HG03095 (cell line): Measurements from ENCODE around the gene GOLGA8R.
"Not testable (repeated sequence)": the region's sequence is repeated elsewhere in the genome, so short reads cannot be mapped to it uniquely, and the experiment has no call there.

ENCODE experiments used
- ATAC-seq: cut with Tn5 transposase; IDR thresholded peaks from one replicate; pipeline ENCODE4 v1.9.1; 2021; ENCODE audit warnings: moderate library complexity; ENCODE audit not compliant: unreplicated experiment

Gene GOLGA8R, protein sequence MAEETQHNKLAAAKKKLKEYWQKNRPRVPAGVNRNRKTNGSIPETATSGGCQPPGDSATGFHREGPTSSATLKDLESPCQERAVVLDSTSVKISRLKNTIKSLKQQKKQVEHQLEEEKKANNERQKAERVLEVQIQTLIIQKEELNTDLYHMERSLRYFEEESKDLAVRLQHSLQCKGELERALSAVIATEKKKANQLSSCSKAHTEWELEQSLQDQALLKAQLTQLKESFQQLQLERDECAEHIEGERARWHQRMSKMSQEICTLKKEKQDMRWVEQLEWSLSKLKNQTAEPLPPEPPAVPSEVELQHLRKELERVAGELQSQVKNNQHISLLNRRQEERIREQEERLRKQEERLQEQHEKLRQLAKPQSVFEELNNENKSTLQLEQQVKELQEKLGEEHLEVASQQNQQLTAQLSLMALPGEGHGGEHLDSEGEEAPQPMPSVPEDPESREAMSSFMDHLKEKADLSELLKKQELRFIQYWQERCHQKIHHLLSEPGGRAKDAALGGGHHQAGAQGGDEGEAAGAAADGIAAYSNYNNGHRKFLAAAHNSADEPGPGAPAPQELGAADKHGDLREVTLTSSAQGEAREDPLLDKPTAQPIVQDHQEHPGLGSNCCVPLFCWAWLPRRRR

DNA sequence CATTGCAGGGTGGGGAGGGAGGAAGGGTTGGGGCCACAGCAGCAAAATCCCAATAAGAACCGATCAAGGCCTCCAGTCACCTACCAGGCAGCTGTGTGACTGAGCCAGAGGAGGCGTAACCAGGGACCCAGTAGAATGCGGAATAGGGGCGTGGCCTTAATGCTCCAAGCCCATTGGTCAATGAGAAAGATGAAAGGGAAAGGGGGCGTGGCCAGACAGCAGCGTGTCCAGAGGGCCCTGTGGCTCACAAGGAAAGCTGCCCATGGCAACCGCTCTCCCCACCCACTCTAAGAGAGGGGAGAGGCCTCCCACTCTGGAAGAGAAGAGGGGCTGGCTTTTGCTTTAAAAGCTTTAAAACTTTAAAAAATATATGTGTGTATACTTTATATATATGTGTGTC, at the start of gene GOLGA8R:
Gene GOLGA8R, minus strand, starts transcription at position 101 of the 400 bp plus-strand sequence. Its CDS starts 98 bp downstream, at position 3.
- ATAC-seq = not testable (repeated sequence)

DNA sequence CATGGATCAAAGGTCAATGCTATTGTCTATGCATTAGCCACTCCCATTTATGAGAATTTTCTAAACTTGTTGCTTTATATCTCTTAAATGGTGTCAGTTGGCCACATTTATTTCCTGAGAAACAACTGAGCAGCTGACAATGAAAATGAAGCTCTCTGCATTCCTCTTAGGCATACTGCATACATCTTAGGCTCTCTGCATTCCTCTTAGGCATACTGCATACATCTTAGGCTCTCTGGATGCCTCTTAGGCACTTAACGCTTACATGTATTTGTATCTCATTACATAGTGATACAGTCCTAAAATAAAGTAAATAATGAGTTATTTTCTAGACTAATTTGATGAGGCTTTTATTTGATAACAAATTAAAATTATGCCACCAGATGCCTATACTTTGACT, 49.8 kb upstream of the GOLGA8R start:
- ATAC-seq = not testable (repeated sequence)

DNA sequence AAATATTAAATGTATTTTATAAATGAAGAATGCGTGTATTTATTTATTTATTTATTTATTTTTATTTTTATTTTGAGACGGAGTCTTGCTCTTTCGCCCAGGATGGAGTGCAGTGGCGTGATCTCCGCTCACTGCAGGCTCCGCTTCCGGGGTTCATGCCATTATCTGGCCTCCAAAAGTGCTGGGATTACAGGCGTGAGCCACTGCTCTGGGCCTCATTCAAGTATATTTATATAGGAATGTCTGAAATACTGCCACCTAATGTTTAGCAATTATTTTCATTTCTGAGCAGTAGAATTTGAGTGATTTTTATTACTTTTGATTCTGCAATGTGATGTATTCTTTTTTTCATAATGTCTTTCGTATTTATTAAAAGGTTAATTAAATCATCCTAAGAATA, 48.1 kb upstream of the GOLGA8R start:
- ATAC-seq = not testable (repeated sequence)

DNA sequence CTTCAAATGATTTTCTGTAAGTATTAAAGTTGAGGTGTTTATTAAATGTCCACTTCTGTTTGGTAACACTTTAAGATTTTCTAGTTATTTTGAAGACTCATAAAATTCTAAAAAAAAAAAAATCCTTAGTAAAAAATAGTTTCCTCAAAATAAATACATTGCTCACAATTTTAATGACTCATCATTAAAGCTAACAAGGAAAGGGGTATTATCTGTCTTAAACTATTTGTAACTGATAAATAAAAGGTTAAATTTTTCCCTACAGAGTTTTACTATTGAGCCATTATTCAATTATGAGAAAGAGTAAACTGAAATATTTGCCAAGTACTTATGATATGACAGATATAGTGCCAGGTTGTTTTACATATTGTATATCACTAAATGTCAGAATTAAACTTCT, 38.6 kb upstream of the GOLGA8R start:
- ATAC-seq = not testable (repeated sequence)

DNA sequence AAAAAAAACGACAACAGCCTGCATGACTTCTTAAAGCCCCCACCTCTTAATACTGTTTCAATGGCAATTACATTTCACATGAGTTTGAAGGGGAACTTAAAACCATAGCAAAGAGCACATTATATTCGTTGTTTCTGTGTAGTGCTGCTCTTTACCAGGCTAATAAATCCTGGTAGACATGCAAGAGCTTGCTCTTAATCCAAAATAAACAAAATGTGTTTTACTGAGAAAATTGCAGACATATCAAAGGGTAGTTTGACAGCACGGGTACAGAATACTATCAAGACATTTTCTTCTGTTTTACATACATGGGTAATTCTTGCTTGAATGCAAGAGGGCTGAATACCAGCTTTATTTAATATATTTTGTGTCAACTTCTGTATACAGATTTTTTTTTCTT, 24.3 kb upstream of the GOLGA8R start:
- not testable (repeated sequence) for ATAC-seq

DNA sequence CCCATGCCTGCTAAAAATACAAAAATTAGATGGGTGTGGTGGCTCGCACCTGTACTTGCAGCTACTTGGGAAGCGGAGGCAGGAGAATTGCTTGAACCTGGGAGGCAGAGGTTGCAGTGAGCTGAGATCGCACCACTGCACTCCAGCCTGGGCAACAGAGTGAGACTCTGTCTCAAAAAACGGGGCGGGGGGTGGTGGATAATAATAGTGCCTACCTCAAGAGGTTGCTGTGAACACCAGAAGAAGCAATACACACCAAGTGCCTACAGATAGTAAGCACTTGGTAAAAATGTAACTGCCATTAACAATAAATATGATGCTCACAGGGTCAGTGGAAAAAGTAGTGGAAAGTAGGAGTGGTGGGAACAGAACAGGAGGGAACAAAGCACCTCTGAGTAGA, 21.8 kb upstream of the GOLGA8R start:
- ATAC-seq = not testable (repeated sequence)

DNA sequence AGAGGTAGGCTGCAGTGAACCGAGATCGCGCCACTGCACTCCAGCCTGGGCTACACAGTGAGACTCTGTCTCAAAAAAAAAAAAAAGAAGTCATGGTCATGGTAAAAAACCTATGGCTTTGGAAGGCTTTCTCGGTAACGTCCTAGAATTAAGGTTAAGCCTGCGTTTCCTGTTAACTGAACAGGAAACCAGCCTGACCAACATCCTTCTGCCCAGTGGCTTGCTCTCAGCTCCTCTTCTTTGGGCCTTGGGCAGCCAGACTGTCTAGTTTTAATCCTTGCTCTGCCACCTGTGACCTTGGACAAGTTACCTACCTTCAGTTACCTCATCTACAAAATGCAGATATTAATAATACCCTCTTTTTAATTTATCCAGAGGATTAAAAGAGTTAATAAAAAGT, 6.7 kb upstream of the GOLGA8R start:
- ATAC-seq = not testable (repeated sequence)

DNA sequence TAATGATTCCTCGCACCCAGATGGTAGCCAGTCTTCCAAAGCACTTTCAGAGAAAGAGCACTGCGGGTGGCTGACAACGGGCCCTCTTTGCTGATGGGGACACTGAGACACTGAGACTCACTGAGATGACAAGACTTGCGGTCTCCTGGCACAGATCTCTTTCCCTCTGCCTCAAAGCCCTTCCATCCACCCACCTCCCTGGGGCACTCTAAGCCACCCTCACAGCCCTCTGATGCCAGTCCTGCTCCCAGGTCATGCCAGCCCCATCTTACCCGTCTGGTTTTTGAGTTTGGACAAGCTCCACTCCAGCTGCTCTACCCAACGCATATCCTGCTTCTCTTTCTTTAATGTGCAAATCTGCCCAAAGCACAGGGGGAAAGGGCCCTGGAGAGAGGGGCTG, 6.4 kb downstream of the GOLGA8R start:
- not testable (repeated sequence) for ATAC-seq

DNA sequence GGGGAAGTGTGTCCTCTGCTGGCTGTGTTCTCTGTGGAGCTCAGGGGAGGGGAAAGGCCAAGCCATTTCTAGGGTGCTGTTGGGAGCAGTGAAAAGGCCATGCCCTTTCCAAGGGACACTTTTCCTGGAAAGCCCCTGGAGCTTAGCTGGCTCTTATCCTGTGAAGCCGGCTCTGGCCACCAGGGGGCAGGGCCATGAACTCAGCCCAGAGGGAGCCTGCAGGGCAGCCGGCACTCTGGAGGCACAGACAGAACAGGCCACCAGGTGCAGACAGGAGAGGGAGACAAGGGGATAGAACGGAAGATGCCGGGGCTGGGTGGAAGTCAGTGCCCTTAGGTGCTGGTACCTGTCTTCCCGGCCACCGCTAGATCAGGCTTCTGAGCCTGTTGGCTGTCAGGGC, 15.1 kb downstream of the GOLGA8R start:
- ATAC-seq = not testable (repeated sequence)

DNA sequence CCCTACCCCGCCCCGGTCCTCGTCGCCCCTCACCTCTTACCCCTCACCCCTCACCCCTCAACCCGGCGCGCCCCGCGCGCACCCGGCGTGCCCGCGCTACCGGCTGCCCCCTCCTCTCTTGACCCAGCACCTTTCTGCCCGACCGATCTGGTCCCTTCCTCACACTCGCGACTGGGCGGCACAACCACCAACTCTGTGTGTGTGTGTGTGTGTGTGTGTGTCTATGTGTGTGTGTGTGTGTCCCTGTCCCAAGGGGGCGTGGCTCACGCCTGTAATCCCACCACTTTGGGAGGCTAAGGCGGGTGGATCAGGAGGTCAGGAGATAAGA, 20.4 kb downstream of the GOLGA8R start:
- ATAC-seq = not testable (repeated sequence)

DNA sequence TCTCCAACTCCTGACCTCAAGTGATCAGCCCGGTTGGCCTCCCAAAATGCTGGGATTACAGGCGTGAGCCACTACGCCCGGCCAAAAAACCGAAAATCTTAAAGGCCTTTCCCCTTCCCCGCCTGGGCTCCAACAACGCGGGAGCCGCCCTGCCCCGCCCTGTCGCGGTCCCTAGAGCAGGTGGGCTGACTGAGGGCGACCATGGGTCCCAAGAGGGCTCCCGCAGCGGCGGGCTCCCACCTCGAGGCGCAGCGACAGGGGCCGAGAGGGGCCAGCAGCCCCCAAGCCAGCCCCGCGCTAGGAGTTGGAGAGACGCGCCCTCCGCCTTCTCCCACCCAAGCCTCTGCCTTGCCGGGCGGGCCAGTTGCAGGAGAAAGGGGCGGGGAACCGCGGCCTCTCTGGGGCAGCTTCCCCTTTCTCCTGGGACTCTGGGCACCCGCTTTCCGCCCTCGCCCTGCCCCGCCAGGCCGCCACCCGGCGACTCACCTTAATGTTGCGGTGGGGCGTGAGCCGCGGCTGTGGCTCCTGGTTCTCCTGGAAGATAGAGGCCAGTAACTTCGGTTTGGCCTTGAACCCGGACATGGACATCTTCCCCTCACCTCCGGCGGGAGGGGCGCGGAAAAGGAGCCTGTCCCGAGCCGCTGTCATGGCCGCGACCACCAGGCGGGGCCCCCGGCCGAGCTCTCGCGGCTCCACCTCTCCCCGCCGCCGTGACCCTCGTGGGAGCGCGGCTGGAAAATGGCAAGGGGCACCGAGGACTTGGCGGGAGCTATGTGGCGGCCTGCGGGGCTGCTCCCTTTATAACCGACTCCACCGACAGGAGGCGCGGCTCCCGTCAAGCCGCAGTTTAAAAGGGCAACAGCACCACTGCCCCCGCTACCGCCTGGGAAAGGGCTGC, 21.0 kb downstream of the GOLGA8R start, which contains the start of gene CHRFAM7A:
Gene CHRFAM7A, minus strand, starts transcription at position 775 of the 898 bp plus-strand sequence. CDS start 10,189 bp downstream, outside the sequence.
- not testable (repeated sequence) for ATAC-seq

DNA sequence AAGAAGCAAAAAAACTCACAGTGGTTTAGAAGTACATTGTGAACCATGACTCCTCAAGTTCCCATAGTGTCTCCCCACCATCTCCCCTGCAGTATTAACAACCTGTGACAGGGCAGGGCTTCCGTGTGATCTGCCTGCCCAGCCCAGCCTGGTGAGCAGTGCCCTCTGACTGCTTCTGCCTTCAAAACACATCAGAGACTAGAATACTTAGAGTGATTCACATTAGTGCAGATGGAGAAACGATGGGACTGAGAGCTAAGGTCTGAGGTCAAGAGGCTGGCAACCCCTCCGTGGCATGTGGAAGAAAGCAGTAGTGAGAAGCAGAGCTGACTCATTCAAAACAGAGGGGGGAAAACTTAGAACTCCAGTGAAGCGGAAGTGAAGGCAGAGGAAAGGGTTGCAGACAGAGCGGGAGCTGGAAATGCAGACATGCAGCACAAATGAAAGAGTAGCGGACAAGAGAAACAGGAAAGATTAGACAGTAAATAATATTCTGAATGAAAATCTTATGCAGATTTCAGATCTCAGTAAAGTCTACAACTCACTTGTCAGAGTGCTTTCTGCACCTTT, 27.7 kb downstream of the GOLGA8R start:
- ATAC-seq = not testable (repeated sequence)

DNA sequence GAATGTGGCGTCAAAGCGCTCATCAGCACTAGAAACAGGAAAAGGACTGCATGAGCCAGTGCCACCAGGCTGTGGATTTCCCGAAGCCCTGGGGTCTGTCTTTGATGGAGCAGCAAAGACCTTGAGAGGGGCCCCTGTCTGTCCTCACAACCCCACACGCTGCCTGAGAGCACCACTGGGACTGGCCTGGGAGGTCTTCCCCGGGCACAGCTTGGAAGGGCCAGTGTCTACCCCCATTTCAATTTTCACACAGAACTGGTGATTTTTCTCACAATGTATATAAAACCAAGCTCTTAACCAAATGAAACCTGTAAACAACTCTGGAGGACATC, 37.0 kb downstream of the GOLGA8R start:
- not testable (repeated sequence) for ATAC-seq

DNA sequence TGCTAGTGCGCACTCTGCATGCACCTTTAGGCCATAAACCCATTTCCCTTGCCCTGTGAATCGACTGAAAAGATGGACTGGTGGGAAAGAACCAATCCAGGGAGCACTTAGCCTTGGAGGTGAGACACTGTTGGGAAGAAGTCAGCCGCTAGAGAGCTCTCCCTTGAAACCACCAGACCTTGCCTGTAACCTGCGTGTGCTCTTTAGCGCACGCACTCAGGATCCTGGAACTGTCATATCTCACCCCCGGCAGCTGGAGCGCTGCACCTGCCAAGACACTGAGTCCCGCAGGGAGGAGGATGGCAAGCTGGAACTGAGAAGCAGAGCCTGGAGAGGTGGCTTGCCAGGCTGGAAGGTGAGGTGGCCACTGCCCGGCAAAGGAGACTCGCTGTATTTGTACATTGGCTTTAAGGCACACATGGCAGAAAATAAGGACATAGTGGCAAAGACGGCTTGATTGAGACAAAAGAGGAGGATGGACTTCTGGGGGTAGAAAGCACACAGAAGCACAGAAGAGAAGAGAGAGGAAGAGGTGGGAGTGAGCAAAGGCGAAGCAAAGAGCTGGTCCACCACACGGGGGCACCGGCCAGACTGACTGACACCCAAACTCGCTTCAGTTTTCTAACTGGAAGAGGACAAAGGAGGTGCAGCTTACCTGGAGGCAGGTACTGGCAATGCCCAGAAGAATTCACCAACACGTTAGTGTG, 37.5 kb downstream of the GOLGA8R start:
- not testable (repeated sequence) for ATAC-seq

DNA sequence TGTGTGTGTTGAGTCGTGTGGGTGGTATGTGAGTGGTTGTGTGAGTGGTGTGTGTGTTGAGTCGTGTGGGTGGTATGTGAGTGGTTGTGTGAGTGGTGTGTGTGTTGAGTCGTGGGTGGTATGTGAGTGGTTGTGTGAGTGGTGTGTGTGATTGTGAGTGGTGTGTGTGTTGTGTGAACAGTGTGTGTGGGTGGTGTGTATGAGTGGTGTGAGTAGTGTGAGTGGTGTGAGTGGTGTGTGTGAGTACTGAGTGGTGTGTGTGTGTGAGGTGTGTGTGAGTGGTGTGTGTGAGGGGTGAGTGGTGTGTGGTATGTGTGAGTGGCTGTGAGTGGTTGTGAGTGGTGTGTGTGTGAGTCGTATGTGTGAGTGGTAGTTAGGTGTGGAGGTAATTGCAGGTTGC, 38.2 kb downstream of the GOLGA8R start:
- ATAC-seq = not testable (repeated sequence)

DNA sequence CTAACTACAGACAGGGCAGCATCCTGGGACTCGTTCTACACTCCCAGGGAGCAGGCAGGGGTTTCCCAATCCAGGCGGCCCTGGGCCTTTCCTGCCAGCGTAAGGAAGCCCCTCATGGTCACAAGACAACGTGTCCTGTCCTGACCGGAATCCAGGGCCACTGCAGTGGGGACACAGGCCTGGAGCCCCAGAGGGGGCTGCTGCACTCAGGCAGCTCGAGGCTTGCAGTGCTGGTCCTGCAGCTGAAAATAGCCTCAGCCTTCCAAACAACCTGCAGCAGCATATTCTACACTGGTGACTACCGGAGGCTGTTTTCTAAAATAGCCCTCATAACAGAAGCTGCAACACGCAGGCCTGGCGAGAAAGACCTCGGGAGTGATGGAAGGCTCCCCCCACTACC, 39.2 kb downstream of the GOLGA8R start:
- ATAC-seq = not testable (repeated sequence)

DNA sequence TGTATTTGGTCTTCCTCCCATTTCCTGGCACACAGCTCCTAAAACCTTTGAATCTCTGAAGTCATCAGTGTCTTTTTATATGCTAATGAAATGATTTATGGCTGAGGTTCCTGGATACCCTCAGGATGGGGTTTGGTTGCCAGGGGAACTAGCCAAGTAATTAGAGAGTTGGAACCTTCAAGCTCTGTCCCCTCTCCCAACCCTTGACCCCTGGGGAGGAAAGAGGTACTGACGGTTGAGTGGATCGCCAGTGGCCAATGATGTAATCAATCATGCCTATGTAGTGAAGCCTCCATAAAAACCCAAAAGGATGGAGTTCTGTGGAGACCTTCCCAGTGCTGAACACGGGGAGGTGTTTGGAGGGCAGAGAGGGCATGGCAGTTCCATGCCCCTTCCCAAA, 45.8 kb downstream of the GOLGA8R start:
- not testable (repeated sequence) for ATAC-seq

DNA sequence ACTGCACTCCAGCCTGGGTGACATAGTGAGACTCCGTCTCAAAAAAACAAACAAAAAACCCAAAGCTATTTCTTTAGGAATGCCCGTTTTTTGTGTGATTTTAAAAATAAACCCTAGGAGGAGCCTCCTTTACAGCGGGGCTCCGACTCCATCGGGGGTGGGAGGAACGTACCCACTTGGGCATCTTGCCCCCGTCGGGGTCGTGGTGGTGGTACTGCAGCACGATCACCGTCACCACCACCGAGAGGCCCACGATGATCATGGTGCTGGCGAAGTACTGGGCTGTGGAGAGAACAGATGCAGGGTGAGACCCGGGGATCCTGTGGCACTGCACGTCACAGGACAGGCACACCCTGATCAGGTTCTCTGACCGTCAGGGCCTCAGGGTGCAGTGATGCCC, 46.8 kb downstream of the GOLGA8R start:
- ATAC-seq = not testable (repeated sequence)

DNA sequence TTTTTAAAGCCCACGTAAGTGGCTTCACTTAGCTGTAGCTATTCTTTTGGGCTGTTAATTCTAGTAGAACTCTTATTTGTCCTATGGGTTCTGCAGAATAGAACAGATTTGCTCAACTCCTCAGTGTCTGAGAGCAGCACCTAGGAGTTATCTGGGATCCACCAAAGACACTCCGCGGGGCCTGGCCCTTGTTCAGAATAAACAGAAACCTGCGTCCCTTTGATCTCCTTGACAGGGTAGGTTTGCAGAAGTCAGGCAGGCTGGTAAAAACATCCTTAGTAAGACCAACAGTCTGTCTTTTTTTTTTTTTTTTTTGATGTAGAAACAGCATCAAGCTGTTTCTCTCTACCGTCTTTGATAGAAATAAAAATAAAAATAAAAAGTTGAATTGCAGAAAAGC, 52.7 kb downstream of the GOLGA8R start:
- ATAC-seq = not testable (repeated sequence)

DNA sequence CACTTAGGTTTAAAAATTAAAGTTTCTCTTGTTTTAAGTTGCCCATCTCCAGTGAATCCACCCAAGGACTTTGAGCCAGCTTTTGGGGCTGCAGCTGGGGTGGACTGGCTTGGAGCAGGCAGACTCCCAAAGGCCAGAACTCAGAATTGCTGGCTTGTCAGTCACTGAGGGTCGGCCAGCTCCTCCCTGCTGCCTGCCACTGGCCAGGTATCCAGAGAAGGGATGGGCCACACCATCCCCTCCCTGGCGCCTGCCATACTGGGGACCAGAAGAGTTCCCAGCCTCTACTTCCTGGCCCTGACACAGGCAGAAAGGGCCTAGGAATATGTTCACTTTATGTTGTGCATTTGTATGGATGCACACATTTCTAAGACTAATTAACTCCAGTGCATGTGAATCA, 53.1 kb downstream of the GOLGA8R start:
- not testable (repeated sequence) for ATAC-seq
